ENCODE data around the gene IFIT1.

DNA sequence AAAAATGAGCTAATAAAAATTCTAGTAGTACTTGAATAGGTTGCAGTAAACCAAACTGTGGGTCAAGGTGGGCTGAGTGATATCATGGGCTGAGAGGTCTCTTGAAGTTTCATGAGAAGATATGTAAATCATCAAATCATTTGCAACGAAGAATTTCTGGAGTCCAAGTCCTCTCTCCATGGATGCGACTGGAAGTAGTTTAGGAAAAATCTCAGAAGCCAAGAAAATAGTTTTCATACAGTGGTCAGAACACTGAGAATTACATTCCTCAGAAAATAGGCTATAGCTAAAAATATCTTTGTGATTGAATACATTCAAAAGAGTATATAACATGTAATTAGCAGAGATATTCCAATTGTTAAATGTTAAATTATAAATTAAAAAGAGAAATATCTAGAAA lies 3.6 kb upstream of the IFIT1 start:
- no peak for TF ChIP-seq EZH2 (IDR thresholded peaks at IDR 0.05; ENCODE audit: borderline replicate concordance, low read depth, low read length, severe bottlenecking)
- no peak for TF ChIP-seq FOS (IDR thresholded peaks at IDR 0.05; ENCODE audit: borderline replicate concordance, insufficient read depth, low read length)
- TF ChIP-seq, protein P1, sequence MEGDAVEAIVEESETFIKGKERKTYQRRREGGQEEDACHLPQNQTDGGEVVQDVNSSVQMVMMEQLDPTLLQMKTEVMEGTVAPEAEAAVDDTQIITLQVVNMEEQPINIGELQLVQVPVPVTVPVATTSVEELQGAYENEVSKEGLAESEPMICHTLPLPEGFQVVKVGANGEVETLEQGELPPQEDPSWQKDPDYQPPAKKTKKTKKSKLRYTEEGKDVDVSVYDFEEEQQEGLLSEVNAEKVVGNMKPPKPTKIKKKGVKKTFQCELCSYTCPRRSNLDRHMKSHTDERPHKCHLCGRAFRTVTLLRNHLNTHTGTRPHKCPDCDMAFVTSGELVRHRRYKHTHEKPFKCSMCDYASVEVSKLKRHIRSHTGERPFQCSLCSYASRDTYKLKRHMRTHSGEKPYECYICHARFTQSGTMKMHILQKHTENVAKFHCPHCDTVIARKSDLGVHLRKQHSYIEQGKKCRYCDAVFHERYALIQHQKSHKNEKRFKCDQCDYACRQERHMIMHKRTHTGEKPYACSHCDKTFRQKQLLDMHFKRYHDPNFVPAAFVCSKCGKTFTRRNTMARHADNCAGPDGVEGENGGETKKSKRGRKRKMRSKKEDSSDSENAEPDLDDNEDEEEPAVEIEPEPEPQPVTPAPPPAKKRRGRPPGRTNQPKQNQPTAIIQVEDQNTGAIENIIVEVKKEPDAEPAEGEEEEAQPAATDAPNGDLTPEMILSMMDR (IDR thresholded peaks at IDR 0.05; ENCODE audit: extremely low read depth in 1 of 2, insufficient read depth in 1 of 2, low read depth in 1 of 2, low read length in 2 of 2): no peak
- TF ChIP-seq GATA2 (IDR thresholded peaks at IDR 0.05; ENCODE audit: insufficient read depth, insufficient read length, low read depth, low read length): no peak
- no peak for TF ChIP-seq POLR2A (IDR thresholded peaks at IDR 0.05; ENCODE audit: low read depth, low read length)
- TF ChIP-seq, protein P2, sequence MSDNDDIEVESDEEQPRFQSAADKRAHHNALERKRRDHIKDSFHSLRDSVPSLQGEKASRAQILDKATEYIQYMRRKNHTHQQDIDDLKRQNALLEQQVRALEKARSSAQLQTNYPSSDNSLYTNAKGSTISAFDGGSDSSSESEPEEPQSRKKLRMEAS (IDR thresholded peaks at IDR 0.05; ENCODE audit: insufficient read depth, insufficient read length): no peak
- no peak for TF ChIP-seq POLR2AphosphoS5 (IDR thresholded peaks at IDR 0.05; ENCODE audit: insufficient read depth, low read depth, low read length)

Measured in endothelial cell of umbilical vein (primary cell).